GM18909 (cell line): ENCODE data around the gene CRY2.
"Not testable (repeated sequence)": the region's sequence is repeated elsewhere in the genome, so short reads cannot be mapped to it uniquely, and the experiment has no call there.

ENCODE experiments used
- ATAC-seq: cut with Tn5 transposase; IDR thresholded peaks from one replicate; pipeline ENCODE4 v1.9.1; 2021; ENCODE audit warnings: mild to moderate bottlenecking; ENCODE audit not compliant: unreplicated experiment, poor library complexity

CRY2 gene

DNA sequence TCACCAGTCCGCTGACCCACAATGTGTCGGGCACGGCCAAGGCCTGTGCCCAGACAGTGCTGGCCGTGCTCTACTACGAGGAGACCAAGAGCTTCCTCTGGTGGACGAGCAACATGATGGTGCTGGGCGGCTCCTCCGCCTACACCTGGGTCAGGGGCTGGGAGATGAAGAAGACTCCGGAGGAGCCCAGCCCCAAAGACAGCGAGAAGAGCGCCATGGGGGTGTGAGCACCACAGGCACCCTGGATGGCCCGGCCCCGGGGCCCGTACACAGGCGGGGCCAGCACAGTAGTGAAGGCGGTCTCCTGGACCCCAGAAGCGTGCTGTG lies 36.2 kb upstream of the CRY2 start:
- ATAC-seq: no peak

DNA sequence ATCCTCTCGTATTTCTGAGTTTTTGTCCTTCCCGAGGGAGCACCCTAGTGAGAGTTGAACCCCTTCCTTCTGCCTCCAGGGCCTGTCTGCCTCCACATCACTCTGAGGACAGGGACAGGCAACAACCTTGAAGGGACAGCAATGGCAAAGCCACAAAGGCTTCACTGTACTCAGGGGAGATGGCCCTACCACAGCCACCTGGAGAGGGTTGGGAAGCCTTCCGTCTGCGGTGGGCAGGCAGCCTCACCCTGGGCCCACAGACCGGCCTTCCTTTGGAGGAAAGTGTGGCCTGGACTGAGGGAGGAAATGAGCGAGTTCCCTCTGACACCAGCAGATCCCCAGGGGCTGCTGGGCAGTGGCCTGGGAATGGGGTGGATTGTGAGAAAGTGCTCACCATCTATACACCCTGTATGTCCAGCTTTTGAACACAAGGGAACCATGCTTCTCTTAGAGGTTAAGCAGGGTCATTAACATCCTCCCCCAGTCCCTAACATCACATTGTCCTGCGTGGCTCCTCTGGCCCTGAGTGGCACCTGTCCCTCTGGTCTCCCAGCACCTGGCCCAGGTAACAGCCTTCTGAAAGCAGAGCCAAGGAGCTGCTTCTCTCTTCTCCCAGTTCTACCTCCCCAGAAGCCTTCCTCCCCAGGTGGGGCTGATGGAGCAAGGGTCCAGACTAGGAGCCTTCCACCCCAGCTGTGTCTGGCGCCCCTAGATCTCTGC lies 35.5 kb upstream of the CRY2 start:
- ATAC-seq: no peak

DNA sequence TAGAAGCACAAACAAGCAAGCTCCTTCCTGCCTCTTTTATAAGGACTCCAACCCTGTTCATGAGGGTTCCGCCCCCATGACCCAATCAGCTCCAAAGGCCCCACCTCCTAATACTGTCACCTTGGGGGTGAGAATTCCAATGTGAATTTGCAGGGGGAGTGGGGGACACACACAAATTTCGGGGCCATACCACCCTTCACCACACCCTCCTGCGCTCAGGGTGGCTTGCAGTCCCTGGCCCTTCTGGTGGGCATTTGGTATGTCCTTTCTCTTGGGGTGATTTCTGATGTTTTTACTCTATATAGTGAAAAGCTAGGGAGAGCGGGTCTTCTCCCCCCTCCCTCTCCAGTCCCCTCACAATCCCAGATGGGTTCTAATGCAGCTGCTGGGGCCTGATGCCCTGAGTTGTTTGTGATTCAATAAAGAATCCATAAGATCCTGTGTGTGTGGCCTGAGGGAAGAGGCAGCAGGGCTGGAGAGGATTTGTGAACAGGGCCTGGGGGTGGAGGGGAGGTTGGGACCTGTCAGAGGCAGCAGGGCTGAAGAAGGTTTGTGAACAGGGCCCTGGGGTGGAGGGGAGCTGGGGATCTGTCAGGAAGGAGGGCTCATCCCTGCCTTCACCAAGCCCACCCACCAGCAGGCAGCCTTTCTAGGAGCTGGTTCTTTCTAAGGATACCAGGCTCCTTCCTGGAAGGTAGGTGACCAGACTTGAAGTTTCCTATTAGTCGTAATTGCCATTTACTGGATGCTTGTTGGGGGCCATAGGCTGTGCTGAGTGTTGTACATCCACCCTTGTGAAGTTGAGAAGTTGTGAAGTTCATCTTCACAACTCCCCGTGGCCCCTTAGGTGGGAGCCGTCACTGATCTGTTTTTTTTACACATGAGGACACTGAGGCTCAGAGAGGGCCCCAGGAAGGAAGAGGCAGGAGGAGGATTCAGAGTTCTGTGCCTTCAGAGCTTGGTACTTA lies 34.4 kb upstream of the CRY2 start:
- no peak for ATAC-seq

DNA sequence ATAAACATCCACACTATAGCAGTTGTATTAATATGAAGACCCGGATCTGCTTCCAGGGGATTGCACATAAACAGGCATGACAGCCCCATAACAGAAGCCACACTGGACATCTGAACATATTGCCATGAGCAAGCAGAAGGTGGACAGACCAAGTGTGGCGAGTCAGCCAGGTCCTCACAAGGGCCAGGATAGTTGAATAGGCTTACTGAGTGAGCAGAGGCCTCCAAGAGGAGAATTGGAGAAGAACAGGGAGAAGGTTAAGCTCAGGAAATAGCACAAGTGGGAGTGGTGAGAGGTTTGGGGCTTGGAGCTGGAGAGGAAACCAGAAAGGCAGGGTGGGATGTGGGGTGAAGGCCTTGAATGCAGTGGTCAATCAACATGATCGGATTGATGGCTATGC lies 31.5 kb upstream of the CRY2 start:
- ATAC-seq: no peak

DNA sequence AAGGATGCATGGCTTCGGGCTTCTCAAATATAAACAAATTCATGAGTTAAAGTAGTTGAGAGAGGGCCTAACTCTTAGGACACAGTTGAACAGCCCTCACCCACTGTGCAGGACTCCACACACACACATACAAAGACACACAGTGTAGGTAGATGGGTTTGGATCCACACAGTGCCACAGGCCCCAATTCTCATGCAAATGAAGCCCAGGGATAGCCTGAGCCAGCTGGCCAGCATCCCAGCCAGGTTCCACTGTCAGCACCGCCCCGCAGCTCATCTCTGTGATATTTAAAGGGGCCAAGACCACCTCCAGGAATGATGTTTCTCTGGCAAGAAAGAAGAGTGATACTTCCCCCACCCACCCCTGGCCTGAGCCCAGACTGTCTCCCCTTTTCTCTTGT lies 30.7 kb upstream of the CRY2 start:
- ATAC-seq: no peak

DNA sequence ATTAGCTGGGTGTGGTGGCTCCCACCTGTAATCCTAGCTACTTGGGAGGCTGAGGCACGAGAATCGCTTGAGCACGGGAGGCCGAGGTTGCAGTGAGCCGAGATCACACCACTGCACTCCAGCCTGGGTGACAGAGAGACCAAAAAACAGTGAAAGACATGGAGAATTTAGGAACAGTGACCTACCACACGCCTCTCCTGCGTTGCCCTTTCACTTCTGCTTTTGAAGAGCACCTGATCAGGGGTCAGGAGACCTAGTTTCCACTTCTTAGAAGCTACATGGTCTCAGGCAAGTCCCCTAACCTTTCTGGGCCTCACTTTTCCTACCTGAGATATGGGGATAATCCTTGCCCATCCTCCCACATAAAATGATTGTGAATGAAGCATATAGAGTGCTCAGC lies 30.1 kb upstream of the CRY2 start:
- peak; percentile 76 for ATAC-seq

DNA sequence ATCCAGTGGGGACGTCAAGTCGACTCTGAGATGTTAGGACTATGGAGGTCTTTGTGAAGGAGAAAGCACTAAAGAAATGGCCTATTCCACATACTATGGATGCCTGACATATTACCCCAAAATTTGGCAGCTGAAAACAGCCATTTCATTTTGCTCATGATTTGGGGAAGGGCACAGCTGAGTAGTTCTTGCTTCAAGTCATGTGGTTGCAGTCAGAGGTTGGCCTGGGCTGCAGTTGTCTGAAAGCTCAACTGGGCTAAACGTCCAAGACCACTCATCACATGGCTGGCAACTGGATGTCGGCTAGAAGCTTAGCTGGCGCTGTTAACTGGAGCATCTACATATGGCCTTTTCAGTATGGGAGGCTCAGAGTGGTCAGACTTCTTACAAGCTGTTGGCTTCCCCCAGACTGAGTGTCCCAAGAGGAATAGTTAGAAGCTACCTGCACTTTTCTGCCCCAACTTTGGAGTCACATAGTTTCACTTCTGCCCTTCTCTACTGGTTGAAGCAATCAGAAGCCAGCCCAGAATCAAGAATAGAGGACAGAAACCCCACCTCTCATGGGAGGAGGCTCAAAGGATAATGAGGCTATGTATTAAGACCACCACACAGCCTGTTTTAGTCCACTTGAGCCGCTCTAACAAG lies 28.2 kb upstream of the CRY2 start:
- no peak for ATAC-seq

DNA sequence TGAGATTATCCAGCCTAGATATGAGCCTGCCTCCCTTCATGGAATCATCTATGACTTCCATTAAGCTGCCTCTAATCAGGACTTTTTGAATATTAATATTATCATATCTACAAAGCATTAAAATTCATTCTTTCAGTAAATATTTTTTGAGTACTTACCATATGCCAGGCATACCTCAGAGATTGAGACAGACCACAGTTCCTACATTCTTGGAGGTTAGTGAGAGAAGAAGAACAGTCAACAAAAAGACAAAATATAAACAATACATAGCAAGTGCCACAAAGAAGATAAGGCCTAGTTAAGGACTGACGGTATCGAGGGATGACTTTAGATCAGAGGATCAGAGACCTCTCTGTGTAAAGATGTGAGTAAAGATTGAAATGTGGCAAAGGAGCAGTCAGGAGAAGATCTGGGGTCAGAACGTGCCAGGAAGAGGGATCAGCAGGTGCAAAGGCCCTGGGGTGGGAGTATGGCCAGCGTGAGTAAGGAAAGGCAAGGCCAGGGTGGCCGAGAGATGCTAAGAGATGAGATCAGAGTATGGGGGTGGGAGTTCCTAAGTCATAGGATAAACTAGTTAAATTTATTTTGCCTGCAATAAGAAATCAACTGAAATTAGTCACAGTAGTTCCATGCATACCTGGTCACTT lies 26.9 kb upstream of the CRY2 start:
- ATAC-seq: no peak

DNA sequence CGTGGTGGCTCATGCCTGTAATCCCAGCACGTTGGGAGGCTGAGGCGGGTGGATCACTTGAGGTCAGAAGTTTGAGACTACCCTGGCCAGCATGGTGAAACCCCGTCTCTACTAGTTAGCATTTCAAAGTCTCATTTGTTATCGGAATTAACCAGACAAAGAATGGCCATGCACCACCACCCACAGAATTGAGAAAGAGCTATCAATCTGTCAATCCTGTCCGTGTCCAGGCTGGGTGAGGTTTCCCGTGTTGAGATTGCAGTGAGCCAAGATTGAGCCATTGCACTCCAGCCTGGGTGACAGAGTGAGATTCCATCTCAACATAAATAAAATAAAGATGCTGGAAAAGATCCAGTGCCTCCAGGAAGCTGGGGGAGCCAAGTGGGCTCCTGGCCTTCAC lies 20.8 kb upstream of the CRY2 start:
- ATAC-seq: not testable (repeated sequence)

DNA sequence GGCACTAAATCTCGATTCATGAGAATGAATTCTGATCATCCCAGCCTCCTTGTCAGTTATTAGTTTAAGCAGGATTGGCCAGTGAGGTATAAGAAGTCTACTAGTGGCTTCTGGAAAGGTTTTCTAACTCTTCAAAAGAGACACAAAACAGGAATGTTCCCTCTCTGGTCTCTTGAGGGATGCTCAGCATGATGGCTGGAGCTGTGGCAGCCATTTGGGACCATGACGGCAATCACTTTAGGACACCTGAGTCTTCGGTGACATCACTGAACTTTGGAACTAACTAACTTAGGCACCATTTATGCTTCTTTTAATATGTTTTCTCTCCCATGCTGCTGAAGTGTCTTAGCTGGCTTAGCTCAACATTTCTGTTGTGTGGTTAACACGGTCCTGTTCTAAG lies 20.2 kb upstream of the CRY2 start:
- ATAC-seq: no peak

DNA sequence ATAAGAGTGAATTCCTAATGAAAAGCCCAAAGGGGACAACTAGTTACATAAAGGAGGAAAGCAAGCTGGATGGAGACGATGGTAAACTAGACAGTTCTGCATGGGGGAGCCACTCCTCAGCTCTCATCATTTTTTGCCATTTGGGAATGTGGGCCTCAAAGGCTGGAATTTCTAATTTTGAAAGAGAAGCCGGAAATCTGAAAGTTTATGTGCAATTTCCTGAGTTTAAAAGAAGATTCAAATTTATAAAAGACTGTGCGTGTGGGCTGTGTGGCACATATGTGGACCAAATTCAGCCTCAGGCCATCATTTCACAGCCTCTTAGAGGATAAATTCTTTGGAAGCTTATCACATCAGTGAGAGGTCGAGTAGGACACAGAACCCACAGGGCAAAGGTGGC lies 18.3 kb upstream of the CRY2 start:
- no peak for ATAC-seq

DNA sequence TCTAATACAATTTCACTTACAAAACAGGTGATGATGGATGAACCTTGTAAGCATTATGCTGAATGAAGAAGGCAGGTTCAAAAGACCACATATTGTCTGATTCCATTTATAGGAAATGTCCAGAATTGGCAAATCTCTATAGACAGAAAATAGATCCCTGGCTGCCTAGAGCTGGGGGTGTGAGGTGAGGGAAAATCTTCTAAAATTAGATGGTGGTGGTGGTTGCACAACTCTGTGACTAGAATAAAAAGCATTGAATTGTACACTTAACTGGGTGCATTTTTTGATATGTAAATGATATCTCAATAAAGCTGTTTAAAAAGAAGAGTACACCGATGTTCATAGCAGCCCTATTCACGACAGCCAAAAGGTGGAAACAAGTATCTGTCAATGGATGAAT lies 16.7 kb upstream of the CRY2 start:
- no peak for ATAC-seq

DNA sequence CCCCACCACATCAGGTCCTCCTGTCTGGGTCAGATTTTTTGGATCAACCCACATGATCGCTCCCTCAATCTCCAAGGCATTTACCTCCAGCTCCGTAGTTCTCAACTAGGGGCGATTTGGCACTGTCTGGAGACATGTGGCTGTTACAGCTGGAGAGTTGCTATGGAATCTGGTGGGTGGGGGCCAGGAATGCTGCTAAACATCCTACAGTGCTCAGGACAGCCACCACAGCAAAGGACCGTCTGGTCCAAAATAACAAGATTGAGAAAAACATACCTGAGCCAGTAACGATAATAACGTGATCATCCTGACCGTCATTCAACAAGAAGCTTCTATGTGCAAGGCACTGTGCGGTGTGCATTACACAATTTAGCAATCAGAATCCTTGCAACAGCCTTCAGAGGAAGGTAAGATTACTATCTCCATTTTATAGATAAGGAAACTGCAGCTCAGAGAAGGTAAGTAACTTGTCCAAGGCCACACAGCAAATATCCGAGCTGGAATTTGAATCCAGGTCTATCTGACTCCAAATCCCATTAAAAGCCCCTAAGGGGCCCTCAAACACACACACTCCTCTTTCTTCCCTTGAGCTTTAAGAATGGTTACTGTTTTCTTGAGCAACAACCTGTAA lies 14.3 kb upstream of the CRY2 start:
- ATAC-seq: no peak

DNA sequence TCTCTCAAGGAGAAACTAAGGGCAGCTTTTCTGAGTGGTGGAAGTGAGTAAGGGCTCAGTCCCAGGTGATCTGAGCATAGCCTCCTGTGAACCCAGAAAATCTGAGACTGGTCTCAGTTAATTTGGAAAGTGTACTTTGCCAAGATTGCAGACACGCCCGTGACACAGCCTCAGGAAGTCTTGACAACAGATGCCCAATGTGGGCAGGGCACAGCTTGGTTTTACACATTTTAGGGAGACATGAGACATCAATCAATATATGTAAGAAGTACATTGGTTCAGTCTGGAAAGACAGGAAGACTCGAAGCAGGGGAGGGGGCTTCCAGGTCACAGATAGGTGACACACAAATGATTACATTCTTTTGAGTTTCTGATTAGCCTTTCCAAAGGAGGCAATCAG lies 13.5 kb upstream of the CRY2 start:
- no peak for ATAC-seq

DNA sequence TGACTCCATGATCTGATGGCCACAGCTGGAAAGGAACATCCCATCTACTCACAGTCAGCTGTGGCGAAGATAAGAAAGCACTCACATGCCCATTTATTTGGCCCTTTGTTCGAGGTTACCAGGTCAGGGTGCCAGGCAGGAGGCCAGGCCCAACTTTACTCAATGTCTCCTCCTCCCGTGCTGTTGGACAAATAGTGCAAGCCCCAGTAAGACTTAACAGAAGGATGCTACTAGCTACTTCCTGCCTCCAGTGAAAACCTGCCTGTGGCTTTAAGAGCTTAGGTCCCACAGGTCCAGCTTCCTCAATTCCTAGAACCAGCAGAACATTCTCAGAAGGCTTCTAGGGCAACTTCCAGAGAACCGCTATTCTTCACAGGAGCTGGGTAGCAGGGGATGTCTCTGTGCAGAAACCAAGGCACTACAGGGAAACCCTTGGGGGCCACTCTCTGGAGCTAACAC lies 12.9 kb upstream of the CRY2 start:
- no peak for ATAC-seq

DNA sequence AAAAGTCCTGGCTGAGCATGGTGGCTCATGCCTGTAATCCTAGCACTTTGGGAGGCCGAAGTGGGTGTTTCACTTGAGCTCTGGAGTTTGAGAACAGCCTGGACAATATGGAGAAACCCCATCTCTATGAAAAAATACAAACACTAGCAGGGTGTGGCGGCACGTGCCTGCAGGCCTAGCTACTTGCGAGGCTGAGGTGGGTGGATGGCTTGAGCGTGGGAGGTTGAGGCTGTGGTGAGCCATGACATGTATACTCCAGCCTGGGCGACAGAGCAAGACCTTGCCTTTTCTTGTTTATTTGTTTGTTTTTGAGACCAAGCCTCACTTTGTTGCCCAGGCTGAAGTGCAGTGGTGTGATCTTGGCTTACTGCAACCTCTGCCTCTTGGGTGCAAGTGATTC lies 8.1 kb upstream of the CRY2 start:
- no peak for ATAC-seq

DNA sequence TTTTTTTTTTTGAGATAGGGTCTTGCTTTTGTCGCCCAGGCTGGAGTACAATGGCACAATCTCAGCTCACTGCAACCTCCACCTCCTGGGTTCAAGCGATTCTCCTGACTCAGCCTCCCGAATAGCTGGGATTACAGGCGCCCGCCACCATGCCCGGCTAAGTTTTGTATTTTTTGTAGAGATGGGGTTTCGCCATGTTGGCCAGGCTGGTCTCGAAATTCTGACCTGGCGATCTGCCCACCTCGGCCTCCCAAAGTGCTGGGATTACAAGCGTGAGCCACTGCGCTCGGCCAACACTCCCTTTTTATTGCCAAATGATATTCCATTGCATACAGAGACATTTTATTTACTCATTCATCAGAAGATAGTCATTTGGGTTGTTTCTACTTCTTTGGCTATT lies 7.0 kb upstream of the CRY2 start:
- ATAC-seq: not testable (repeated sequence)

DNA sequence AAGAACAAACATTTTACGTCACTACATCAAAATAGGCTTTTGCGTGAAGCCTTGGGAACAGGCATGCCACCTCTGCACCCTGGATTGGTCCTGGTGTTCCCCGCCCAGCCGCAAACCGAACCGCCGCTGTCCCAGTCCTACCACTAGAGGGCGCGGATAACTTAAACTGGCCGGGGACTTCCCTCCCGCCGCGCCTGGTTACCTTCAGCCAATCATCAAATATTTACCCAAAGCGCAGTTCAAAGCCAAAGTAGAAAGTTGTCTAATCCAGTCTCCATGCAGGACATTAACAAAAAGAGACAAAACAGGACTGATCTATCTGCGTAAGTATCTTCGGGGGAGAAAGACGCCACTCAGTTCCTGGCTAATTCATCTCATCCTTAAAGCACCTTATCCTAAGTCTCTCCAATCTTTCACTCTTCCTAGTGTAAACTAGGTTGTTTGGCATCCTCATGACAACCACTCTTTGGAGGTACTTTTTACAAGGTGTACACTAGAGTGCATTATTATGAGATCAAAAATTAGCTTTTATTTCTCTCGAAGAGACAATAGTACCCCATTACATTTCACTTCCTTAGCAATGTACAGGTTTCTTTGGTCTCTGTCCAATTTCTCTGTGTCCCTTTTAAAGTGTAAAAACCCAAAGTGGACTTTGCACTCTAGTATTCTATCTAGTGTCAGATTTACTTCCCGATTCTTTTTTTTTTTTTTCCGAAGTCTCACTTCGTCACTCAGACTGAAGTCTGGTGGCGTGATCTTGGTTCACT lies 3.9 kb upstream of the CRY2 start:
- ATAC-seq: no peak

DNA sequence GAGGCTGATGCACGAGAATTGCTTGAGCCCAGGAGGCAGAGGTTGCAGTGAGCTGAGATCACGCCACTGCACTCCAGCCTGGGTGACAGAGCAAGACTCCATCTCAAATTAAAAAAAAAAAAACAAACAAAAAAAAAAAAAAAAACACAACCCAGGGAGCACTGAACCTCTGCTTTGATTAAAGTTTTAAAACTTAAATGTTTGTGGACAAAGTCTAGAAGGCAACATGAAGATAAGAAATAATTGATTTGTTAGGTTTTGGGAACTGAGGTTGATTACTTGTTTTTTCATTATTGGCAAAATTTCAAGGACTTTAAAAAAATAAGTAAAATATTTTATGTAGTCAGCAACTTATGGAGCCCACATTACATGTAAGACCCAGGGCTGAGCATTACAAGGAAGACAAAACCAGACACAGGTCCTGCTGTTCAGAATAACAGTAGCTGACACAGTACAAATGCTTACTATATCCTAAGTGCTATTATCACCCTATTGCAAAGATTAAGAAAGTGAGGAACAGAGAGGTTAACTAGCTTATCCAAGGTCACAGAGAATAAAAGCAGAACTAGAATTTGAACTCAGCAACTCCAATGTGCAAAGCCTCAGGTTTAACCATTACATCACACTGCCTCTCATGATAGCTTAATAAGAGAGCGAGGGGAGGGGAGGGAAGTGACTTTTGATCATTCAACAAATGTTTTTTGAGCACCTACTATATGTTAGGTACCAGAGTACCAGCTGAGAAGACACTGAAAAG lies 2.3 kb upstream of the CRY2 start:
- no peak for ATAC-seq
